ENCODE measurements around the gene GDF7. TPM values are rescaled to one million over a fixed set of nuclear protein-coding genes. Genes with fewer than 3 reads are reported as not detected.

Gene GDF7
- total and polyA plus RNA-seq, 2 of the 8 experiments (the other 6 are each of a cell fraction or from before 2014, with no cell fraction given): 0.04 to 0.06 TPM

DNA sequence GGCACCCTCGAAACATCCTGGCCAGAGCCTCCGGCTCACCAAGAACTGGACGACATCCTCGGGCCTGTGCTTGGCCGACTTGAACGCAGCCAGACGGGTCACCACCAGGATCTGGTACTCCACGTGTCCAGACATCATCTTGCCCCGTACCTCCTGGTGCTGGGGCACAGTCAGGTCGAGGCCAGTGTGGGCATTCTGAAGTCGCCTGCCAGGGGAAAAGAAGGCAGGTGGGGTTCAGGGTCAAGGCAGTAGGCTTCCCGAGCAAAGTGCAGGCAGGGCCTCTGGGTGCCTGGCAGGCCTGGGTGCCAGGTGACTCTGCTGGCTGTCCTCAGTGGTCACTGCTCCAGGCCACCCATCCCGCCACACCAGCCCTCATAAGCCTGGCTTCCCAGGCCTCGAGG is 21.6 kb upstream of the GDF7 start (continued):
- TF ChIP-seq TBP (IDR thresholded peaks at IDR 0.05; ENCODE audit: low read depth, low read length): no peak
- no peak for TF ChIP-seq BCL11A (IDR thresholded peaks at IDR 0.05; ENCODE audit: low read depth in 2 of 2, low read length in 2 of 2)
- no peak for TF ChIP-seq PHF8 (conservative IDR thresholded peaks at IDR 0.05; ENCODE audit: low read depth, low read length)
- no peak for TF ChIP-seq KDM1A (IDR thresholded peaks at IDR 0.05; ENCODE audit: borderline replicate concordance, low read length)

Measured in H1 (cell line).